Measurements from ENCODE around the gene PTEN.
"Not testable (repeated sequence)": the region's sequence is repeated elsewhere in the genome, so short reads cannot be mapped to it uniquely, and the experiment has no call there.

Gene PTEN

DNA sequence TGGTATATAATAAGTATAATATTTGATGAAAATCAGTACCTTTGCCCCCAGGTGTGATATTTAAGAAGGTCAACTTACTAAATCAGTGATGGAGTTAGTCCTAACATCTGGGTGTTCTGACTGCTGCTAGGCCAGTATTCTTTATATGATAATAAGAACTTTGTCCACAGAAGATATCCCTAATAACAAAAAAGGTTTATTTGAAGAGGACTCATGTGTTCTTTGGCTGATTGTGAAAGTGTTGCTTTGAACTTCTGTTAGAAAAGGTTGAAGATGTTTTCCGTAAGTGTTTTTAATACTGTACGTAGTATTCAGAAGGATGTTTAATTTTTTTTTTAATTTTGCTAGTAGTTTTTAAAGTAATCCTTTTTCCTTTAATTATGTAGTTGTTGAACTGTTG, 10.2 kb downstream of the PTEN start:
- no peak for DNase-seq

DNA sequence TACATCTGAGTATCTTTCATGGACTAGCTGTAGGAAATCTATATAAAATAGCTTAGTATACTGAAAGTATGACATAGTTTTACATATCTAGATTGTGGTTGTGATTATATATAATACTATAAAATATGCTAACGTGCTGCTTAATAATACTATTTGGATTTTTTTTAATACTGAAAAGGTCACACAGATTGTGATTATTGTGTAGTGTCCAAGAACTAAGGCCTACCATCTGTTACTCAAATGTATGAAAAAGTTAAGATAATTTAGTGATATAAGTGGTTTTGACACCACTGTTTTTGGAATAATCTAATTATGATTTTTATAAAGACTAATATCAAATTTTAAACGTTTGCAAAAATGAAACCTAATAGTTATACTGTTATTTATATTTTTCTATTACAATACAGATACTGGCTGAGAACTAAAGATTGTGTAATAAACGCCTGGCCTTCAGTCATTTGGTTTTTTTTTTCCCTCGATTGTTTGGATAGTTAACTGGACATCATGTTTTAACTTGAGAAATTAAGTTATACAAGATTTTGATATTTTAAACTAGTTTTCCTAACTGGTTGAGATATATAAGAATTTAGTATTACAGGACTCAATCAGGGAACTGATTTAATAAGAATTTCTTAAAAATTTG, 12.6 kb downstream of the PTEN start:
- DNase-seq, result no peak

DNA sequence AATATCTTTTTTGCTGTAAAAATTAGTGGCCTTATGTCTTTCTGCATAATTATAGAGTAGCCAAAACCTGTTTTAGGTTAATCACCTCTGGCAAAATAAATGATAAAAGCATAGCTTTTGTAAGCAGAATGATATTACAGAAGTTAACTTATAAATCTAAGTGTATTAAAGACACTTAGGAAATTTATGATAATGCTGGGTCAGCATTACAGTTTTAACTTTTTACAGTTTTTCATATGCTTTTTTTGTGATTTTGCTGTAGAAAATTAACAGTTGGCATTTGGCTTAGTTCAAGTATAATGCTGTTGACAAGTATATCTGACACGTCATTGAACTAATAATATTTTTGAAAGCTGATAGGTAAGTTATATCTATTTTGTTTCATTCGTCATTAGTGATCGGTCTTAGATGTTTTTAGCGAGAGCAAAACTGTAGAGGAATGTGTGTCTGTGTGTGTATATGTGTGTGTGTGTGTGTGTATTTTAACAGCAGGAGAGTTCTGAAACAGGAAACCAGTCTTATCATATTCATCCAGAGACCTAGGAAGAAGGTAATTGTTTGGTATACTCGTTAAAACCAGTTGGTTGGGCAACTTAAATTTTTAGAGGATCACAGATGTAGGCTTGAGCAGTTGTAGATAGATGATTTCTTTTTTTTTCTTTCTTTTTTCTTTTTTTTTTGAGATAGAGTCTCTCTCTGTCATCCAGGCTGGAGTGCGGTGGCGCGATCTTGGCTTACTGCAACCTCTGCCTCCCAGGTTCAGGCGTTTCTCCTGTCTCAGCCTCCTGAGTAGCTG, 15.4 kb downstream of the PTEN start:
- no peak for DNase-seq

GRCh38 chr10:87880336-87880735, 16.9 kb downstream of the PTEN start:
- no peak for DNase-seq

DNA sequence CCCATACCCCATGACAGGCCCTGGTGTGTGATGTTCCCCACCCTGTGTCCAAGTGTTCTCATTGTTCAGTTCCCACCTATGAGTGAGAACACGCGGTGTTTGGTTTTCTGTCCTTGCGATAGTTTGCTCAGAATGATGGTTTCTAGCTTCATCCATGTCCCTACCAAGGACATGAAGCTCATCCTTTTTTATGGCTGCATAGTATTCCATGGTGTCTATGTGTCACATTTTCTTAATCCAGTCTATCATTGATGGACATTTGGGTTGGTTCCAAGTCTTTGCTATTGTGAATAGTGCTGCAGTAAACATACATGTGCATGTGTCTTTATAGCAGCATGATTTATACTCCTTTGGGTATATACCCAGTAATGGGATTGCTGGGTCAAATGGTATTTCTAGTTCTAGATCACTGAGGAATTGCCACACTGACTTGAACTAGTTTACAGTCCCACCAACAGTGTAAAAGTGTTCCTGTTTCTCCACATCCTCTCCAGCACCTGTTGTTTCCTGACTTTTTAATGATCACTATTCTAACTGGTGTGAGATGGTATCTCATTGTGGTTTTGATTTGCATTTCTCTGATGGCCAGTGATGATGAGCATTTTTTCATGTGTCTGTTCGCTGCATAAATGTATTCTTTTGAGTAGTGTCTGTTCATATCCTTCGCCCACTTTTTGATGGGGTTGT, 18.1 kb downstream of the PTEN start:
- not testable (repeated sequence) for DNase-seq

DNA sequence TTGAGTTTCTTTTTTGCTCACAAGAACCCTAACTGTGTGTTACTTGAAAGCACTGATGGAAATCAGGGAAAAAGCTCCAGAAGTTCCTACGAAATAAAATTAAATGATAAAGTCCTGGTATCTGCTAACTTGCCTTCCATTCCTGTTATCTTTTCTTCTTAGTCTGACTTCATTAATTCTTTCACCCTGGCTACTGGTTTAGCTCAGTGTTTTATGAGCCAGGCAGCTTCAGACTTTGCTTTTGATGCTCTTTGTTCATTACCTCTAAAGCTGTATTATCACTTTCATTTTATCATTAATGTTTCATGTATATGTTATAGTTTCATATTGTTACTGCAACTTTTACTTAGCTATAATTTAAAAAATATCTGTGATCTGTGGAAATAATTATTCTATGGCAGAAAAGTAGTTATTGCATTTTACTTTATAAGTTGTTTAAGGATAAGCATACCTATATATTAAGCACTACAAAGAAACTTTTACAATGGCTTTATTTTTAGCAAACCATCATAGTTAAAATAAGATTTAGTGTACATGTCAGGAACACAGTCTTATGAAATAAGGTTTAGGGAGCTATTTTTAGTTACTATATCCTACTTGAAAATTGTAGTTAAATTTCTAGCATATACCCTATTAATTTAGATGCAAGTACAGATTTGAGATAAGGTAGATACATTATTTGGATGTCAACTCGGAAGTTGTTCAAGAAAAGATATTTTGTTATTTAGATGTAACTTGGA, 19.3 kb downstream of the PTEN start:
- no peak for DNase-seq

DNA sequence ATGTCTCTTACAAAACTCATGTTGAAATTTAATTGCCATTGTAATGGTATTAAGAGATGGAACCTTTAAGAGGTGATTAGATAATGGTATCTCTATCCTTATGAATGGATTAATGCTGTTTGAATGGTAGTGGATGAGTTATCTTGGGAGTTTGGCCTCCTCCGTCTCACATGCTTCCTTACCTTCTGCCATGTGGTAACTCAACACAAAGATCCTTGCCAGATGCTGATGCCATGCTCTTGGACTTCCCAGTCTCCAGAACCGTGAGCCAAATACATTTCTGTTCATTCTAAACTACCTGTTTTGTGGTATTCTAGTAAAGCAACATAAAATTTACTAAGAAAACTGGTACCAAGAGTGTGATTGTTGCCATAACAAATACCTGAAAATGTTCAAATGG, 23.2 kb downstream of the PTEN start:
- DNase-seq, result no peak

- DNase-seq, result no peak
Observed at GRCh38 chr10:87887146-87887545, 23.7 kb downstream of the PTEN start.

DNA sequence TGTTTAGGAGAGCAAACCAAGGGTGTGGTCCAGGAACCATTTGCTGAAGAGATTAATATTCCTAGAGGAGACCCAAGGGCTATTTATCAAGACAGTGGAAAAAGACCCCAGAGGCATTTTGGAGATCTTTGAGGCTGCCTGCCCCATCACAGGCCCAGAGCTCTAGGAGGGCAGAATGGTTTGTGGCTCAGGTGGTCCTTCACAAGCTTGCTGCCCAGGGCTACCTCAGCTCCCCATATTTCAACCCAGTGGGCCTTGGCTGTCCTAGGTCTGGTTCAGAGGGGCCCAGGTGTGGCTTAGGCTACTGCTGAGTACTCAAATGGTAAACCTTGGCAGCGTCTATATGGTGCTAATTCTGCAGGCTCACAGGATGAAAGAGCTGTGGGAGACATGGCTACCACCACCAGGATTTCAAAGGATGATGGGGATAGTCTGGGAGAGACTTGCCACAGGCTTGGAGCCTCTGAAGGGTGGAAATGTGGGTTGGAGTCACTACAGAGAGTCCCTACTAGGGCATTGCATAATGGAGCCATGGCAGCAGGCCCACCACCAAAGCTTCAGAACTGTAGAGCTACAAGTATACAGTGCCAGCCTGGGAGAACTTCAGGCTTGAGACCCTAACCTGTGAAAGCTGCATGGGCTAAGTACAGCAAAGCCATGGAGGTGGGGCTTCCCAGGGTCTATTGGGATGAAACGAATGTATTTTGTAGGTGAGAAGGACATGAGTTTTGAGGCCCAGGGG, 24.3 kb downstream of the PTEN start:
- no peak for DNase-seq

- no peak for DNase-seq
Observed at GRCh38 chr10:87895430-87895829, 32.0 kb downstream of the PTEN start.

GRCh38 chr10:87896216-87896615, 32.8 kb downstream of the PTEN start:
- no peak for DNase-seq

GRCh38 chr10:87897957-87898356, 34.5 kb downstream of the PTEN start:
- DNase-seq, result not testable (repeated sequence)

DNA sequence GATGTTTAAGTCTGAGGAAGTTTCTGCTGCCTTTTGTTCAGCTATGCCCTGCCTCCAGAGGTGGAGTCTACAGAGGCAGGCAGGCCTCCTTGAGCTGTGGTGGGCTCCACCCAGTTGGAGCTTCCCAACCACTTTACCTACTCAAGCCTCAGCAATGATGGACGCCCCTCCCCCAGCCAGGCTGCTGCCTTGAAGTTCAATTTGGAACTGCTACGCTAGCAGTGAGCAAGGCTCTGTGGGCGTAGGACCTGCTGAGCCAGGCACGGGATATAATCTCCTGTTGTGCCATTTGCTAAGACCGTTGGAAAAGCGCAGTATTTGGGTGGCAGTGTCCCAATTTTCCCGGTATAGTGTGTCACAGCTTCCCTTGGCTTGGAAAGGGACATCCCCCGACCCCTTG, 40.0 kb downstream of the PTEN start:
- DNase-seq, result not testable (repeated sequence)

DNA sequence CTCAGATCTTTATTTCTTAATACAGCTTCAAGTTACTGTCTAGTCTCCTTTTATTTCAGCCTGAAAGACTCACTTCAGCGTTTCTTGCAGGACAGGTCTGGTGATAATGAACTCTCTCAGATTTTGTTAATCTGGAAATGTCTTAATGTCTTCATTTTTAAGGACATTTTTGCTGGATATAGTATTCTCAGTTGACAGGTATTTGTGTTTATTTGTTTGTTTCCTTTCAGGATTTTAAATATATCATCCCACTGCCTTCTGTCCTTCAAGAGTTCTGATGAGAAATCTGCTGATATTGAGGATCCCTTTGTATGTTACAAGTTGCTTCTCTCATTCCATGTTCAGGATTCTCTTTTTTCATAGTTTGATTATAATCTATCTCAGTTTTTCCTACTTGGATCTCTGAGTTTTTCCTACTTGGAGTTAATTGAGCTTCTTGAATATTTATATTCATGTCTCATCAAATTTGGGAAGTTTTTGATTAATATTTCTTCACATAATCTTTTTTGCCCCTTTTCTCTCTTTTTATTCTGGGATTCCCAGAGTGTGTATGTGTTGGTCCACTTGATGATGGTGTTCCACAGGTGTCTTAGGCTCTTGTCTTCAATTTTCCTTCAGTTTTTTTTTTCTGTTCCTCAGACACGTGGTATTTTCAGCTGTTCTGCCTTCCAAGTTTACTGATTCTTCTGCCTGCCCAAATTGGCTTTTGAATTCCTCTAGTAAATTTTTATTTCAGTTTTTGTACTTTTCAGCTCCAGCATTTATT, 49.9 kb downstream of the PTEN start:
- no peak for DNase-seq

DNA sequence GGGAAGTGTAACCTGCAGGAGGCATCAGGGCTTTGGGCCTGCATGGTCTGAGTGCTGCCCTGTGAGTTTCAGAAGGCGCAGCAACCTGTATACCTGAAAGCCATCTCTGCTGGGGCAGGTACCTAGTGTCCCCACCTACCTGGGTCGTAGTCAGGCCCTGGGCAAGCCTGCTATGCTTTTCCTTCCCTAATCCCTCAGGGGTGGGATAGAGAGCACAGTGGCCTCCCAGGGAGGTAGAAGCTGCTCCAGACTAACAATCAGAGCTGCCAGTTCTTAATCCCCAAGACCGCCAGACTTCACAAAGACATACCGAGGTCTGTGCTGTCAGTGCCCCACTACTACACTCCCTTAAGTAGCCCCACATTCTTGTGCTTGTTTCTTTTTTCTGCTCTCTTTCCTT, 52.0 kb downstream of the PTEN start:
- no peak for DNase-seq

GRCh38 chr10:87915989-87916388, 52.6 kb downstream of the PTEN start:
- no peak for DNase-seq

DNA sequence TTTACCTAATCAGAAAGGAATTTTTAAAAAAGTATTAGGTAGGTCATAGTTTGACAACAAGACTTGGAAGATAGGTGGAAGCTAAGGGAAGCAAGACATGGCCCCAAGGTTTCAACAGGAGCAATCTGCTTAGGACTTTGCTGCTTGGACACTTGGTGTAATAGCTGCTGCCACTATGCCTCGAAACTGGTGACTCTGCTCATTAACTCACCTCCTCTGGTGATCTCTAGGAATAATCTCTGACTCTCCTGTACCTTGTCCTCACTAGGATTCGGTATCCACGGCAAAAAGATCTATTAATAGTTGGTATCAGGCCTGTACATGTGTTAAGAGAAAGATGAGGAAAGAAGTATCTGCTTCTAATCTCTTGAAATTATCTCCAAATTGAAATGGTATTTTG, 53.1 kb downstream of the PTEN start:
- DNase-seq, result no peak

DNA sequence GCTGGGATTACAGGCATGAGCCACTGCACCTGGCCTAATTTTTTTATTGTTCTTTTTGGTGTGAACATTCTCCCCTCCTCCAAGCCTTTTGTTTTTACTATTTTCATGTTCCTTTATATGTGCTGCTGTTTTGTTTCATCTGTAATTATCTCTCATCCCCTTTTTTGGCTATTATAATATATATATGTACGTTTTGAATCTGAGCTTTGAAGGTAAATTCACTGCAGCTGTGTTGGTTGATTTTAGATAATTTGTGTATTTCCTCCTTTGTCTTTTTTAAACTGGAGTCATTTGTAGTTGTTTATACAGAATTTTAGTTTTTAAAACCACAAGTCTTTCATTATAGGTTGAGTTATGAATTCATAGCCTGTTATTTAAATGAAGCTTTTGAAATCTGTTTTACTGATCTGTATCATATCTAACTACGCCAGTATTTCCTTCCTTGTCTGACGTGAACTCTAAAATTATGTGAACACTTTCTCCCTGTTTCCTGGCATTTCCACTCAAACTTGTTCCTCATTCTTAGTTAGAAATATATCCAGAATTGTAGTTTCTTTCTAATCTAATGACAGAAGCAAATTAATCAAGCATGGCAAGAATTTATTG, 54.9 kb downstream of the PTEN start:
- no peak for DNase-seq

- DNase-seq, result no peak
Observed at GRCh38 chr10:87920538-87920937, 57.1 kb downstream of the PTEN start.

DNA sequence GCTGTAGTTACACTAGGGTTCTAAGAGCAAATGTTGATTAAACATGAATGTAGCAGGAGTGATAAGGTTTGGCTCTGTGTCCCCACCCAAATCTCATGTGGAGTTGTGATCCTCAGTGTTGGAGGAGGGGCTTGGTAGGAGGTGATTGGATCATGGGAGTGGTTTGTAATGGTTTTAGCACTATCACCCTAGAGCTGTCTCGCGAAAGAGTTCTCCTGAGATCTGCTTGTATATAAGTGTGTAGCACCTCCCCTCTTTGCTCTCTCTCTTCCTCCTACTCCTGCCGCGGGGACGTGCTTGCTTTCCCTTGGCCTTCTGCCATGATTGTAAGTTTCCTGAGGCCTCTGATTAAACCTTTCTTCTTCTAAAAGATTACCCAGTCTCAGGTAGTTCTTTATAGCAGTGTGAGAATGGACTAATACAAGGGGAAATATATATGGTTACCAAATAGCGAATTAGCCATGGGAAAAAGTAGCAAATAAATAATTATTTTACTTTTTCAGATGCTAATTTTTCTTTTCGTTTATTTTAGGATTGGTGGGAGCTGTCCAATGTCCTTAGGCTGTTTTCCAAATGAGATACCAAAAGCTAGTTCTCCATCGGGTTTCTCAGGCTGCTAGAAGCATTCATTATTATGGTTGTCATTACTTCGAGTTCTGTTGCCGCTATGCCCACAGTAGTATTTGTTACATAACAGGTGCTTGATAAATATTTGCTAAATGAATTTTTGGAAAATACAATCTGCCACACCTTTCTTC, 58.7 kb downstream of the PTEN start:
- no peak for DNase-seq

DNA sequence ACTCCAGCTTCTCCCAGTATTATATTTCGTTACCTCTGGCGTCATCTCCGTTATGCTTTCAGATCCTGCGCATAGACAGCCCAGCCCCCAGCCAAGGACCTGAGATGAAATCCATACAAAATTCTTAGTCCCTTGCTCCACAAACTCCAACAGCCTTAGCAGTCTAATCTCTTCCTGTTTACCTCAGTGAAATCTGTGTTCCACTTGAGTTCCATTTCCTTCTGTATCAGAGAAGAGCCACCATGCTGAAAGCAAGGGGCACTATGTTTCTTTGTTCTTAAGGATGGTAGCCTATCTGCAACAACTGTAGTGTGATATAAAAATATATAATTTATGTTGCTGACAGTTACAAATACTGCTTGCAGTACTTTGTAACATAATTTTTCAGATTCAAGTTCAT, 59.8 kb downstream of the PTEN start:
- no peak for DNase-seq
